ENCODE results near the gene PRAMEF12.
"Not testable (repeated sequence)": the region's sequence is repeated elsewhere in the genome, so short reads cannot be mapped to it uniquely, and the experiment has no call there.

Gene PRAMEF12

GRCh38 chr1:12773438-12773837 lies at the start of gene PRAMEF12:
Gene PRAMEF12, plus strand, starts transcription at chr1:12773738. Its CDS starts 1,130 bp downstream, at chr1:12774868.
- DNase-seq: no peak

- no peak for DNase-seq
Observed at GRCh38 chr1:12728391-12728790, 45.1 kb upstream of the PRAMEF12 start.

DNA sequence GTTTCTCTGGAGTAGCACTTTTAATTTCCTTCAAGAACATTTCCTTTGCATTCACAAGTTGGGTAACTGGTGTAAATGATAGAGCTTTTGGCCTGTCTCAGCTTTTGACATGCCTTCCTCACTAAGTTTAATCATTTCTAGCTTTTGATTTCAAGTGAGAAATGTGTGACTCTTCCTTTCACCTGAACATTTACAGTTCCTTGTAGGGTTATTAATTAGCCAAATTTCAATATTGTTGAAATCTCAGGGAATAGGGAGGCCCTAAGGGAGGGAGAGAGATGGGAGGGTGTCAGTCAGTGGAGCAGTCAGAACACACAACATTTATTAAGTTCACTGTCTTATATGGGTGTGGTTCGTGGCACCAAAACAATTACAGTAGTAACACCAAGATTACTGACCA lies 43.4 kb upstream of the PRAMEF12 start:
- no peak for DNase-seq

DNA sequence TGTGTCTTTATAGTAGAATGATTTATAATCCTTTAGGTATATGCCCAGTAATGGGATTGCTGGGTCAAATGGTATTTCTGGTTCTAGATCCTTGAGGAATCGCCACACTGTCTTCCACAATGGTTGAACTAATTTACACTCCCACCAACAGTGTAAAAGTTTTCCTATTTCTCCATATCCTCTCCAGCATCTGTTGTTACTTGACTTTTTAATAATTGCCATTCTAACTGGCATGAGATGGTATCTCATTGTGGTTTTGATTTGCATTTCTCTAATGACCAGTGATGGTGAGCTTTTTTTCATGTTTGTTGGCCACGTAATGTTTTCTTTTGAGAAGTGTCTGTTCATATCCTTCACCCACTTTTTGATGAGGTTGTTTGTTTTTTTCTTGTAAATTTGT lies 42.5 kb upstream of the PRAMEF12 start:
- DNase-seq: not testable (repeated sequence)

DNA sequence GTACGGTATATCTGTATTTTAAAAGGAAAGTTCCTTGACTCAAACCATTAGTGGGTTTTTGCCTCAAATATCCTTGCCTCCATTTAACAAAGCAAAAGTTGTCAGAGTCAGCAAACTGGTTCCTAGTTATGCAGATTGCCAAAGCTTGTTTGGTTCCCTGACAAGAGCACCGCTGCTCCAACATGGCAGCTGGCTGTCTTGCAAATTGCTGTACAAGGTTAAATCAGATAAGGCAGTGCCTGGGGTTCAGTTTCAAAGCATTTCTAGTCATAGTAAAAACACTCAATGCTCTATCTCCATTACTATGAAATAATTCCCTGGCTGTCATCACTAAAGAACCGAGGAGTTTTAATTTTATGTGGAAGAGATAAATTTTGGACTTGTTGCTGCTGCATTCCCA lies 38.9 kb upstream of the PRAMEF12 start:
- DNase-seq: no peak

DNA sequence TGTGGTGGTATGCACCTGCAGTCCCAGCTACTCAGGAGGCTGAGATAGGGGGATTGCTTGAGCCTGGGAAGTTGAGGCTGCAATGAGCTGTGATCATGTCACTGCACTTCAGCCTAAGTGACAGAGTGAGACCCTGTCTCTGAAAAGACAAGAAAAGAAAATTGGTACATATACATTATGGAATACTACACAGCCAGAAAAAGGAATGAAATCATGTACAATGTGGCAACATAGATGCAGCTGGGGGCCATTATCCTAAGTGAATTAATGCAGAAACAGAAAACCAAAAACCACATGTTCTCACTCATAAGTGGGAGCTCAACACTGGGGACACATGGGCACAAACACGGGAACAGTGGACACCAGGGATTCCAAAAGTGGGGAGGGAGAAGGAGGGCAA lies 34.6 kb upstream of the PRAMEF12 start:
- no peak for DNase-seq

- no peak for DNase-seq
Observed at GRCh38 chr1:12739613-12740012, 33.9 kb upstream of the PRAMEF12 start.

DNA sequence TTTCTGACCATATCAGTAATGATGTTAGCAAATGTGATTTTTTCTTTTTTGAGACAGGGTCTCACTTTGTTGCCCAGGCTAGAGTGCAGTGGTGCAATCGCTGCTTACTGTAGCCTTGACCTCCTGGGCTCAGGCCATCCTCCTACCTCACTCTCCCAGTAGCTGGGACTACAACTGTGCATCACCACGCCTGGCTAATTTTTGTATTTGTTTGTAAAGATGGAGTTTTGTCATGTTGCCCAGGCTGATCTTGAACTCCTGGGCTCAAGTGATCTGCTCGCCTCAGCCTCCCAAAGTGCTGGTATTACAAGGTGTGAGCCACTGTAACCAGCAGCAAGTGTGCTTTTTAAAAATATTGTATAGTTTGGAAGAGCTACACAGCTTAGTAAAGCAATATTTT lies 31.6 kb upstream of the PRAMEF12 start:
- DNase-seq: no peak

DNA sequence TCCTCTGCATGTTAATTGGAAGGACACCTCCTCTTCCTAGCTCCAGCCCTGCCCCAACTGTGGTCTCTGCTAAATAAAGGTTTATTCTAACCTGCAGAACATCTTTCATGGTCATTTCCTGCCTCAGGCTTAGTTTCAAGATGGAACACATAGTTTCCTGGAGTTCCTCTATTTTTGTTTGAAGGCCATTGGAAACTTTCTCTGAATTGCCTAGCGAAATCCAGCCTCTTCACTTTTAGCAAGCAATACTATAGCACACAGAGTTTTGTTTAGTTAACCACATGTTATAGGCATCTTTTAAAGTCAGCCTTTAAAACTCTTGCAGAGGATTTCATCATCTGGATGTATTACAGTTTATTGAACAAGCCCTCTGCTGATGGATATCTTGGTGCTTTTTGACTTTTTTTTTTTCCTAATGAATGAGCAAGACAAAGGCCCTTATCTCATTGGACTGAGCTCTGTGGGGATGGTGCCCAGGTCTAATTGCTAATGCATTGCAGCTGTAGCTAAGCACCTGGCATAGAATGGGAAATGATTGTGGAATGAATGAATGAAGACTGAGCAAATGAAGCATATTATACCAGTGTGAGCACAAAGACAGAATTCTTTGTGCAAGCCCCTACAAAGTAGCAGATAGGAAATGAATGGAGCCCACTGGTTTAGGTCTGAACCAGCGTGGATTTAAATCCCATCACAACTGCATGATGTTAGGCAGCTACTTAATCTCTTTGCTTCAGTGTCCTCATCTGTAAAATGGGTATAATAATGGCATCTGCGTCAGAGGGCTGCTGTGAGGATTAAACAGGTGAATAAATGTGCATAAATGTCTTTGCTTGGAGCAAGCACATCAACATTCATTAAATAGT lies 28.2 kb upstream of the PRAMEF12 start:
- DNase-seq: no peak

DNA sequence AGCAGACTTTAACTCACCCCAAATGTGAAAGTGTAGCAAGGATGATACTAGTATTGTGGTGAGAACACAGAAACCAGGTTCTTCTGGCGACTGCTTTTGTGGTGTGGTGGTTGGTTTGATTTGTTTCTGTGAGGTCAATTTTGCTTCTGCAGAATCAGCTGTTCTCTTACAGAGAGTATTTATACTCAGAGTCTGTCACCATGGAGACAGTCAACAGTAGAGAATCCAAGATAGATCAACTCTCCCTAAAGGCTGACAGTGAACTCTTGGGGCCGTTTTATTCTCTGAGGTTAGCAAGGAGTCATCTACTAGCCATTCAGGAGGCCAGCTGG lies 27.6 kb upstream of the PRAMEF12 start, which contains the start of gene CFAP107:
TSS of gene CFAP107 (plus strand) at position 209 of the 332 bp plus-strand sequence. CDS start 231 bp downstream, outside the sequence.
- no peak for DNase-seq

- DNase-seq: no peak
Observed at GRCh38 chr1:12748778-12749355, 24.7 kb upstream of the PRAMEF12 start.

- no peak for DNase-seq
Observed at GRCh38 chr1:12754738-12755137, 18.8 kb upstream of the PRAMEF12 start.

GRCh38 chr1:12756273-12756672 lies 17.3 kb upstream of the PRAMEF12 start:
- no peak for DNase-seq

DNA sequence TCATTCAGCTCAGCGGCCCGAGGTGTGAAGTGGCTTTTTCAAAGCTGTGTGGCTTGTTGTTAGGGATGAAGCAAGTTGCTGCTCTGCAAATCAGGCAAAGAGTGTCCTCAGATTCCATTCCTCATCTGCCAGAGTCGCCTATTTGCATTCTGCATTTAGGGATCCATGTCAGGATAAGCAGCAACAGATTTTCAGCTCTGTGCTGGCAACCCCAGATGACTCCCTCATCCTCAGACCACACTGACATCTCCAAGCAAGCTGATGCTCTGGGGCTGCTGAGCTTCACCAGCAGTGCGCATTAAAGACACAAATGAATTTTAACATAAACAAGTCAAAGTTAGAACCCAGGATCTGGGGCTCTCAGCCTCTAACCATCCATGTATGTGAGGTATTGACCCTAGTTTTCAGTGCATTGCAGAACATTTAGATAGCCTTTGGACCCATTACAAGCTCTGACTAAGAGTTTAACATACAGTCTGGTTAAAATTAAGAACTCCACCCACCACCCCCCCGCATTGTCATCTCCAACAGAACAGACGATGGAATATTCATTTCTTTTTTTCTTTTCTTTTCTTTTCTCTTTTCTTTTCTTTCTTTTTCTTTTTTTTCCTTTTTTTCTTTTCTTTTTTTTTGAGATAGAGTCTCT lies 16.6 kb upstream of the PRAMEF12 start:
- DNase-seq: no peak

DNA sequence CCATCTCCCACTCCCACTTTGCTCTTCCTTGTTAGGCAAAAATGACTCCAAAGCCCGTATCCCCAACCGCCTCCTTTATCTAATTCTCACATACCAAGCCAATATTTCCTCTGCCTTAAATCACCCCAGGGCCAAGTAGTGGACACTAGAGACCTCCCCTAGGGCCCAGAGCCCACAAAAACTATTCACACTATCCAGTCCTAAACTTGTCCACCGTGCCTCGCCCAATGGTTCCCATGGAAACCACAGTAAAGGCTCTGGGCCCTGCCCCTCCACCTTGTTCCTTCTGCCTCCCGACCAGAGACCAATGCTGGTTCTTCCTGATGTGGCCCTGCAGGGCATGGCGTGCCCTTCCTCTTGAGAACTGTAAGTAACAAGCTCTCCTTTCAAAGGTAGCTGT lies 15.7 kb upstream of the PRAMEF12 start:
- DNase-seq: no peak

- no peak for DNase-seq
Observed at GRCh38 chr1:12760256-12760795, 13.2 kb upstream of the PRAMEF12 start.

DNA sequence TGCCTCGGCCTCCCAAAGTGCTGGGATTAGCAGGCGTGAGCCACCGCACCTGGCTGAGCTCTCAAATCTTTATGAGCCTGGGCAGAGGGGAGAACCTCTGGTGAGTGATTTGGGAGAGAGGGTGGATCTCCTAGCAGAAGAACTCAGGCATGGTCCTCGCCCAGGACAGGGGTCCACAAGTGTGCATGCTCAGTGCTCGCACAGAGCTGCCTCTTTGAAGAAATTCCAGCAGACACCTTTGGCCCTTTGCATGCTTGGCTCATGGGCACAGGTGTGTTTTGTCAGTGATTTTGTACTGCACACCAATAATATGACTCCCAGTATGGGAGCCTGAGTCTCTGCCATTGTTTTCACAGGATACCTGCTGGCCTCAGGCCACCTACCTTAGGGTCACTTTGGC lies 11.8 kb upstream of the PRAMEF12 start:
- no peak for DNase-seq

- DNase-seq: no peak
Observed at GRCh38 chr1:12762766-12763165, 10.8 kb upstream of the PRAMEF12 start.

GRCh38 chr1:12763479-12763878 lies 10.1 kb upstream of the PRAMEF12 start:
- no peak for DNase-seq

- no peak for DNase-seq
Observed at GRCh38 chr1:12764016-12764415, 9.5 kb upstream of the PRAMEF12 start.

DNA sequence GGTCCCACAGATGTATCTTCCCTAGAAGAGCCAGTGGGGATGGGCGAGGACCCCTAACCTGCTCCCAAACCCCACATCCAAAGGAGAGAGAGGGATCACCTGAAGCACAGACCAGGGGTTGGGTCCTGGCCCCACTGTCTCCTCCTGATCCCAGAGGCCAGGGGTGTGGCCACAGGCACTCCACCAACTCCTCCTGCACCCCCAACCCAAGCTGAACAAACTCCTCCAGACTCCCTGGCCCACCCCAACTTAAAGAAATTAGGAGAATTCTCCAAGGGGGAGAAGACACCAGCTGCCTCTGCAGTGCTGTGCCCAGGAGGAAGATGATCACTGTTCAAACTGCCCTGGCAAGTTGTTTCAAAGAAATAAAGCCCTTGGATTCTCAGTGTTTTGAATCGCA lies 4.5 kb upstream of the PRAMEF12 start:
- DNase-seq: no peak

DNA sequence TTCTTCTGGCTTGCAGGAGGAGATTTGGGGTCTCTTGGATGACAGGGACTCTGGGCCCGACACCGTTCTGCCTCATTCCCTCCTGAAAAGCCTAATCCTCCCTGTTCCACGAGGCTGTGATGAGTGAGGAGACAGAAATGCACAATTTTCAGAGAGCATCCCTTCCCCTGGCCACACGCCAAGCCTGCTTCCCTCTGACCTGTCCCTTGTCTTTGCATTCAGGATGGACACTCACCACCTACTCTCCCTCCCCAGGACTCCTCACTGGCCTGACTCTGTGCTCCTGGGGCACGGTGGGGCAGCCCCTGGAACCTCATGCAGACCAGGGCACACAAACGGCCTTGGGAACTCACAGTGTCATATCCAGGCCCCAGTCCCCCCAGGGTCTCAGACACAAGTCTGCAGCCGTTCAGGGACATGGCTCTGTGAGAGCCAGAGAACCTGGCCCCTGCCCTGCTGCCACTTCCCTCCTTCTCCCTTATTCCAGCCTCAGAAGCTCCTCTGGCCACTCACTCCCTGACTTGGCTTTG lies 3.5 kb upstream of the PRAMEF12 start:
- no peak for DNase-seq

GRCh38 chr1:12770620-12771019 lies 2.9 kb upstream of the PRAMEF12 start:
- DNase-seq: no peak

DNA sequence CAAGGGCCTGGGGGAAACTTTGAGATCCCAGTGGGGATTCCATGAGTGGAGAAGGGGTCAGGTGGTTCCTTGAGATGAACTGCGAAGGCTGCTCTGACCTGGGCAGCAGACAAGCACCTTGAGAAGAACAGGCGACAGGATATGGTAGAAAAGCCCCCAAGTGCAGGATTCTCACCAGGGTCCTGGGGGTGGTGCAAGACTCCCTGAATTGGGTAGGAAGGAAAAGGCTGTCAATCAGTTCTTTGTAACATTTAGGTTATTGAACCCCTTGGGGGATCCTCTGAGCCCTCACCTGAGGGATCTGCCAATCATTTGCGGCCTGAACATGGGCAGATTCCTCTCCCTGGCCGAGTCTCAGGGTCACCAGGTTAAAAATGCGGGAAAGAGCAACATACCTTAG lies 2.4 kb upstream of the PRAMEF12 start:
- no peak for DNase-seq
